ENCODE measurements around the gene LIMA1. TPM values are rescaled to one million over a fixed set of nuclear protein-coding genes. Genes with fewer than 3 reads are reported as not detected.
A peak's percentile ranks its signal among the peaks of the same experiment; 100 is the strongest.
"Not testable (repeated sequence)": the region's sequence is repeated elsewhere in the genome, so short reads cannot be mapped to it uniquely, and the experiment has no call there.

The LIMA1 gene
- total RNA-seq, 2 donors from 2014 or later: 61.8 to 65.7 TPM

GRCh38 chr12:50247665-50248064, 35.7 kb downstream of the LIMA1 start:
- H3K27me3 Mint-ChIP-seq; H3K9me3 Mint-ChIP-seq; ATAC-seq (replicated peaks); H3K36me3 Mint-ChIP-seq (ENCODE audit: low read depth): not testable (repeated sequence)
- Mint-ChIP-seq H3K4me1 (peaks cover 20% of the 10 kb centered on the region), H3K4me3 (peak overlapping the region; percentile 69), H3K27ac (peak overlapping the region; percentile 66)

GRCh38 chr12:50246873-50247612, 36.3 kb downstream of the LIMA1 start:
- Mint-ChIP-seq H3K4me1 (peaks cover 17% of the 10 kb centered on the region), H3K9me3 (no peaks in the 10 kb centered on the region), H3K4me3 (peak overlapping the region; percentile 69), H3K27me3 (no peaks in the 10 kb centered on the region), H3K36me3 (ENCODE audit: low read depth) (peaks cover 6% of the 10 kb centered on the region), H3K27ac (peak overlapping the region; percentile 66)
- peak; percentile 87 for ATAC-seq (replicated peaks)

GRCh38 chr12:50246197-50246865, 37.0 kb downstream of the LIMA1 start:
- no peaks in the 10 kb centered on the region for H3K27me3 Mint-ChIP-seq
- H3K36me3 Mint-ChIP-seq (ENCODE audit: low read depth): peaks cover 6% of the 10 kb centered on the region
- H3K4me3 Mint-ChIP-seq: peak overlapping the region; percentile 69
- H3K4me1 Mint-ChIP-seq: peaks cover 12% of the 10 kb centered on the region
- H3K9me3 Mint-ChIP-seq: no peaks in the 10 kb centered on the region
- ATAC-seq (replicated peaks): no peak
- H3K27ac Mint-ChIP-seq: peak overlapping the region; percentile 66

GRCh38 chr12:50243507-50243906, 39.8 kb downstream of the LIMA1 start:
- peaks cover 4% of the 10 kb centered on the region for H3K36me3 Mint-ChIP-seq (ENCODE audit: low read depth)
- no peak overlapping the region for H3K27ac Mint-ChIP-seq
- H3K9me3 Mint-ChIP-seq: no peaks in the 10 kb centered on the region
- ATAC-seq (replicated peaks): no peak
- H3K4me1 Mint-ChIP-seq: peaks cover 7% of the 10 kb centered on the region
- no peaks in the 10 kb centered on the region for H3K27me3 Mint-ChIP-seq
- no peak overlapping the region for H3K4me3 Mint-ChIP-seq

DNA sequence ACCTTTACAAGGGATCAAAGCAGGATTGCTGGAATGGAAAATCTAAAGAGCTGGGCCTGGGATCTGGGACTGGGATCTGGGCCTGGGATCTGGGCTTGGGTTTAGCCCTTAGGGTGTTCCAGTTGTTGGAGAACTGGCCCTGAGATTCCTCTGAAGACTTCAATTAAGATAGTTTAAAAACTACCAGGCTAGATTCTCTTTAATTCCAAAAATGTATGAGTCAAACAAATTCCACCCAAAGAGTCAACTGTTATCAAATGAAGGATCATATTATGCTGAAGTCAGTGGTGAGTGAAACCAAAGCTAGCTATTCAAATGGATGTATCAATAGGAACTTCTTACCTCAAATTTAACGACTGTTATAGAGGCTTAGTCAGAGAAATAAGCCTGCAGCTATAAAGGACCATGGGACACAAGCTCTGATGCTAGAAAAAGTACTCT, 40.5 kb downstream of the LIMA1 start:
- H3K4me3 Mint-ChIP-seq: no peak overlapping the region

DNA sequence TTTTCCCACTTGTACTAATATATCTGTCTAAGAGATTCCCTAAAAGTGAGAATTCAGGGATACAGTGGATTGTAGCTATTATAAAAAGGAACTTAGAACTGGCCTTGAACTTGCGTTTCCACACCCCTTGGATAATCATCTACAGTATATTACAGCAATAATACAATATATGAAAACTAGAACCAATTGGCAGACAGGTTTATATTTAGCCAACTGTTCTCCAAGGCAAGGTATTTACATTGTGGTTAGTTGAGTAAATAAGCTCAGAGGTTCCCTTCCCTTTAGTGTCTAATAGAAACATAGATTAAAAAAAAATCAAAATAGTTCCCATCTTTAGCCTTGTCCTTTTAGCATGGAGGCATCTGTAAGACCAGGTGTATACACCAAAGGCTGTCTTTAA, 42.1 kb downstream of the LIMA1 start:
- no peak overlapping the region for H3K4me3 Mint-ChIP-seq
- H3K27ac Mint-ChIP-seq: no peak overlapping the region
- no peaks in the 10 kb centered on the region for H3K27me3 Mint-ChIP-seq
- H3K36me3 Mint-ChIP-seq (ENCODE audit: low read depth): no peaks in the 10 kb centered on the region
- H3K9me3 Mint-ChIP-seq: no peaks in the 10 kb centered on the region
- no peaks in the 10 kb centered on the region for H3K4me1 Mint-ChIP-seq
- no peak for ATAC-seq (replicated peaks)

More for the DNA sequence above, 40.5 kb downstream of the LIMA1 start:
- no peak for ATAC-seq (replicated peaks)
- Mint-ChIP-seq H3K4me1 (peaks cover 6% of the 10 kb centered on the region), H3K27ac (no peak overlapping the region), H3K36me3 (ENCODE audit: low read depth) (no peaks in the 10 kb centered on the region), H3K9me3 (no peaks in the 10 kb centered on the region), H3K27me3 (no peaks in the 10 kb centered on the region)

DNA sequence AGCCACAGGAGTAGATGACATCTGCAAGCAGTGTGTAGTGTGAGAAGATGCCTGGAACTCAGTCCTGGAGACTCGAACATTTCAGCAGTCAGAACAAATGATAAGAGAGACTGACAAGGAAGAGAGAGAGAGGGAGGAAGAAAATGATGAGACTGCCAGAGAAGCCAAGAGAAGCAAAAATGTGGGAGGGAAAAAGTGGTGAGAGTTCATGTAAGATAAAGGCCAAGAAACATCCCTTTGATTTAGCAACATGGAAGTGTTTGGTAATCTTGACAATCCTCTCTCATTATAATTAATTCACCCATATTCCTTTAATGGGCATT, 42.6 kb downstream of the LIMA1 start:
- H3K4me1 Mint-ChIP-seq: no peaks in the 10 kb centered on the region
- H3K27me3 Mint-ChIP-seq: no peaks in the 10 kb centered on the region
- H3K9me3 Mint-ChIP-seq: no peaks in the 10 kb centered on the region
- H3K4me3 Mint-ChIP-seq: no peak overlapping the region
- no peaks in the 10 kb centered on the region for H3K36me3 Mint-ChIP-seq (ENCODE audit: low read depth)
- H3K27ac Mint-ChIP-seq: no peak overlapping the region
- ATAC-seq (replicated peaks): no peak

DNA sequence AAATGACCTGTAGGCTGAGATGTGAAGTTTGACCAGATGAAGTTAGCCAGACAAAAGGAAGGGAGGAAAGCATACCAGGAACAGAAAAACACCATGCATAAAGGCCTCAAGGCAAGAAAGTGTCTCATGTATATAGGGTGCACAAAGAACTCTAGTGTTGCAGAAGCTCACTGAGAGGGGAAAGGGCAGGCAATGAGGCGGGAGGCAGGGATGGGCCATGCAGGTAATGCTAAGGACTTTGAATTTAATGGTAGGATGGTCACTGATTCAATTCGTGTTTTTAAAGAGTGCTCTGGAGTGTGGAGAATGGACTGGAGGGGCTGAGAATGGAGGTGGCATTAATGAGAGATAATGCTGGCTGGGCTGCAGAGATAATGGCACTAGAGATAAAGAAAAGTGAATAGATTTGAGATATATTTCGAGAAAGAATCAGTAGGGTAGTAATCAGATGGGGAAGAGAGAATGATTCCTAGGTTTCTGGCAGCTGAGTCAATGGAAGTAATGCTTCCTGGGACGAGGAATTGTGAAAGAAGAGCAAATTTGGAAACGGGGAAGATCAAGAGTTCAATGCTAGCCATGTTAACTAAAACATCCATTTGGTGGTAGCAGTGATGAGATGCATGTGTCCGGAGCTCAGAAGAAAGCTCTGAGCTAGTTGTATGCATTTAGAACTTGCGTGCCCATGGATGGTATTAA, 43.1 kb downstream of the LIMA1 start:
- H3K4me3 Mint-ChIP-seq: no peak overlapping the region
- no peak for ATAC-seq (replicated peaks)
- H3K27ac Mint-ChIP-seq: no peak overlapping the region
- H3K9me3 Mint-ChIP-seq: no peaks in the 10 kb centered on the region
- no peaks in the 10 kb centered on the region for H3K4me1 Mint-ChIP-seq
- no peaks in the 10 kb centered on the region for H3K36me3 Mint-ChIP-seq (ENCODE audit: low read depth)
- no peaks in the 10 kb centered on the region for H3K27me3 Mint-ChIP-seq

DNA sequence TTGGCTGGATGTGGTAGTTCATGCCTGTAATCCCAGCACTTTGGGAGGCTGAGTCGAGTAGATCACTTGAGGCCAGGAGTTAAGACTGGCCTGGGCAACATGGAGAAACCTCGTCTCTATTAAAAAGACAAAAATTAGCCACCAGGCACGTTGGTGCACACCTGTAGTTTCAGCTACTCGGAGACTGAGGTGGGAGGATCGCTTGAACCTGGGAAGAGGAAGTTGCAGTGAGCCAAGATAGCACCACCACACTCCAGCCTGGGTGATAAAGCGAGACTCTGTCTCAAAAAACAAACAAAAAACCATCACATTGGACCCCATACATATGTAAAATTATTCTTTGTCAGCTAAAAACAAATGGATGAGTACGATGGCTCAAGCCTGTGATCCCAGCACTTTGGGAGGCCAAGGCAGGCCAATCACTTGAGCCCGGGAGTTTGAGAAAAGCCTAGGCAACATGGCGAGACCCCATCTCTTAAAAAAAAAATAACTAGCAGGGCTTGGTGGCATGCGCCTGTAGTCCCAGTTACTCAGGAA, 43.9 kb downstream of the LIMA1 start:
- H3K27ac Mint-ChIP-seq: no peak overlapping the region
- H3K4me1 Mint-ChIP-seq: no peaks in the 10 kb centered on the region
- no peaks in the 10 kb centered on the region for H3K27me3 Mint-ChIP-seq
- H3K9me3 Mint-ChIP-seq: no peaks in the 10 kb centered on the region
- no peak overlapping the region for H3K4me3 Mint-ChIP-seq
- no peak for ATAC-seq (replicated peaks)
- no peaks in the 10 kb centered on the region for H3K36me3 Mint-ChIP-seq (ENCODE audit: low read depth)

GRCh38 chr12:50234347-50234746, 49.0 kb downstream of the LIMA1 start:
- peak; percentile 87 for ATAC-seq (replicated peaks)
- H3K36me3 Mint-ChIP-seq (ENCODE audit: low read depth): no peaks in the 10 kb centered on the region
- H3K4me1 Mint-ChIP-seq: no peaks in the 10 kb centered on the region
- no peak overlapping the region for H3K27ac Mint-ChIP-seq
- no peaks in the 10 kb centered on the region for H3K9me3 Mint-ChIP-seq
- no peaks in the 10 kb centered on the region for H3K27me3 Mint-ChIP-seq
- H3K4me3 Mint-ChIP-seq: no peak overlapping the region

DNA sequence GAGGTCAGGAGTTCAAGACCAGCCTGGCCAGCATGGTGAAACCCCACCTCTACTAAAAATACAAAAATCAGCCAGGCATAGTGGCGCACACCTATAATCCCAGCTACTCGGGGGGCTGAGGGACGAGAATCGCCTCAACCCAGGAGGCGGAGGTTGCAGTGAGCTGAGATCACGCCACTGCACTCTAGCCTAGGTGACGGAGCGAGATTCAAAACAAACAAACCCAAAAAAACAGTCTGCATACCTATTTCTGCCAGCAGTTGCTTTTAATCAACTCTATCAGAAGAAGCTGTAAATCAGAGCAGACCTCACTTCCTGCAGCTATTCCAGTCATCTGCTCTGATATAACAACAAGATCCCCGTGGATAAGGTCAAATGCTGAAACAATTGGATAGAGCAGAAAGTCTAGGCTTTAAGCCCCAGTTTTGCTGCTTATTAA, 50.5 kb downstream of the LIMA1 start:
- Mint-ChIP-seq H3K9me3 (no peaks in the 10 kb centered on the region), H3K4me1 (no peaks in the 10 kb centered on the region), H3K27me3 (no peaks in the 10 kb centered on the region), H3K36me3 (ENCODE audit: low read depth) (no peaks in the 10 kb centered on the region), H3K4me3 (no peak overlapping the region), H3K27ac (no peak overlapping the region)
- ATAC-seq (replicated peaks): no peak

GRCh38 chr12:50232206-50232605, 51.1 kb downstream of the LIMA1 start:
- no peaks in the 10 kb centered on the region for H3K4me1 Mint-ChIP-seq

GRCh38 chr12:50231346-50231745, 52.0 kb downstream of the LIMA1 start:
- no peaks in the 10 kb centered on the region for H3K27me3 Mint-ChIP-seq
- no peak overlapping the region for H3K27ac Mint-ChIP-seq
- no peaks in the 10 kb centered on the region for H3K9me3 Mint-ChIP-seq
- H3K4me3 Mint-ChIP-seq: no peak overlapping the region
- no peaks in the 10 kb centered on the region for H3K4me1 Mint-ChIP-seq
- ATAC-seq (replicated peaks): no peak
- H3K36me3 Mint-ChIP-seq (ENCODE audit: low read depth): no peaks in the 10 kb centered on the region

More at GRCh38 chr12:50232206-50232605, 51.1 kb downstream of the LIMA1 start:
- Mint-ChIP-seq H3K36me3 (ENCODE audit: low read depth) (no peaks in the 10 kb centered on the region), H3K9me3 (no peaks in the 10 kb centered on the region), H3K27me3 (no peaks in the 10 kb centered on the region), H3K27ac (no peak overlapping the region), H3K4me3 (no peak overlapping the region)
- ATAC-seq (replicated peaks): no peak

DNA sequence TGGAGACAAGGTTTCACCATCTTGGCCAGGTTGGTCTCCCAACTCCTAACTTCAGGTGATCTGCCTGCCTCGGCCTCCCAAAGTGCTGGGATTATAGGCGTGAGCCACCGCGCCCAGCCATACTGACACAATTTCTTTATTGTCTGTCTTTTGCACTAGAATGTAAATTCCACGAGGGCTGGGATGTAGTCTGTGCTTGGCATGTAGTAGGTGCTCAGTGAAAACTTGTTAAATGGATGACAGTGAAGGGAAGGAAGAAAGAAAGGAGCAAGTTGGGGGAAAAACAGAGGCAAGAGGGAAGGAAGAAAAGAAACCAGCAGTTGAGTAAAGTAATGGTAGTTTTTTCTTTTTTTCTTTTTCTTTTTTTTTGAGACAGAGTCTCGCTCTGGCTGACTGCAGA, 53.1 kb downstream of the LIMA1 start:
- Mint-ChIP-seq H3K27me3 (no peaks in the 10 kb centered on the region), H3K36me3 (ENCODE audit: low read depth) (no peaks in the 10 kb centered on the region), H3K9me3 (no peaks in the 10 kb centered on the region), H3K4me1 (no peaks in the 10 kb centered on the region), H3K27ac (no peak overlapping the region), H3K4me3 (no peak overlapping the region)
- ATAC-seq (replicated peaks): no peak

Measured in activated T-helper 17 cell treated with anti-CD3 and anti-CD28 coated beads, Interleukin-2, amount 50 U/mL, for 72 hours (primary cell).